ENCODE measurements around the gene WDR18.

Gene WDR18

GRCh38 chr19:984165-984967, at the start of gene WDR18:
Gene WDR18, plus strand, starts transcription at chr19:984345. Its CDS starts 9 bp downstream, at chr19:984354.
- DNase-seq (ENCODE audit: low read depth): peak; percentile 88

GRCh38 chr19:934865-935479, 49.2 kb upstream of the WDR18 start:
- no peak for DNase-seq (ENCODE audit: low read depth)

GRCh38 chr19:936175-936546, 48.0 kb upstream of the WDR18 start:
- no peak for DNase-seq (ENCODE audit: low read depth)

- peak; percentile 13 for DNase-seq (ENCODE audit: low read depth)
Observed at GRCh38 chr19:937259-937694, 46.9 kb upstream of the WDR18 start.

GRCh38 chr19:938233-938923, 45.8 kb upstream of the WDR18 start:
- DNase-seq (ENCODE audit: low read depth): no peak

- DNase-seq (ENCODE audit: low read depth): no peak
Observed at GRCh38 chr19:939439-939838, 44.7 kb upstream of the WDR18 start.

- no peak for DNase-seq (ENCODE audit: low read depth)
Observed at GRCh38 chr19:939922-940321, 44.2 kb upstream of the WDR18 start.

GRCh38 chr19:940591-941291, 43.4 kb upstream of the WDR18 start:
- DNase-seq (ENCODE audit: low read depth): peak; percentile 51

- no peak for DNase-seq (ENCODE audit: low read depth)
Observed at GRCh38 chr19:941292-942132, 42.6 kb upstream of the WDR18 start.

- no peak for DNase-seq (ENCODE audit: low read depth)
Observed at GRCh38 chr19:942133-942645, 42.0 kb upstream of the WDR18 start.

- DNase-seq (ENCODE audit: low read depth): no peak
Observed at GRCh38 chr19:943551-944170, 40.5 kb upstream of the WDR18 start.

GRCh38 chr19:944171-944567, 40.0 kb upstream of the WDR18 start:
- DNase-seq (ENCODE audit: low read depth): no peak

GRCh38 chr19:944663-945241, 39.4 kb upstream of the WDR18 start:
- no peak for DNase-seq (ENCODE audit: low read depth)

GRCh38 chr19:945401-946252, 38.5 kb upstream of the WDR18 start:
- no peak for DNase-seq (ENCODE audit: low read depth)

- no peak for DNase-seq (ENCODE audit: low read depth)
Observed at GRCh38 chr19:947090-947706, 36.9 kb upstream of the WDR18 start.

GRCh38 chr19:947707-948539, 36.2 kb upstream of the WDR18 start:
- no peak for DNase-seq (ENCODE audit: low read depth)

- DNase-seq (ENCODE audit: low read depth): no peak
Observed at GRCh38 chr19:948842-949496, 35.2 kb upstream of the WDR18 start.
